ENCODE results near the gene DGKZ. TPM values are rescaled to one million over a fixed set of nuclear protein-coding genes. Genes with fewer than 3 reads are reported as not detected.
"Not testable (repeated sequence)": the region's sequence is repeated elsewhere in the genome, so short reads cannot be mapped to it uniquely, and the experiment has no call there.

The DGKZ gene
- total RNA-seq, 1 donor from 2014 or later = 12.5 TPM

GRCh38 chr11:46300270-46300669 is 47.0 kb upstream of the DGKZ start:
- Mint-ChIP-seq H3K9me3 (no peaks in the 10 kb centered on the region), H3K4me3 (no peak overlapping the region), H3K27ac (no peak overlapping the region), H3K4me1 (peaks cover 11% of the 10 kb centered on the region), H3K36me3 (no peaks in the 10 kb centered on the region), H3K27me3 (ENCODE audit: insufficient read depth, low read depth) (peaks cover 6% of the 10 kb centered on the region)
- no peaks in the 10 kb centered on the region for H3K79me2 ChIP-seq (ENCODE audit: low read depth)
- H3K27me3 ChIP-seq = peaks cover 7% of the 10 kb centered on the region
- no peaks in the 10 kb centered on the region for H3K9me3 ChIP-seq (ENCODE audit: low read depth)
- H2AFZ ChIP-seq (replicated peaks) = no peak overlapping the region
- peaks cover 18% of the 10 kb centered on the region for H3K4me1 ChIP-seq
- TF ChIP-seq EZH2phosphoT487 (IDR thresholded peaks at IDR 0.05) (no peak), EZH2 (IDR thresholded peaks at IDR 0.05) (no peak)
- TF ChIP-seq, protein P1, sequence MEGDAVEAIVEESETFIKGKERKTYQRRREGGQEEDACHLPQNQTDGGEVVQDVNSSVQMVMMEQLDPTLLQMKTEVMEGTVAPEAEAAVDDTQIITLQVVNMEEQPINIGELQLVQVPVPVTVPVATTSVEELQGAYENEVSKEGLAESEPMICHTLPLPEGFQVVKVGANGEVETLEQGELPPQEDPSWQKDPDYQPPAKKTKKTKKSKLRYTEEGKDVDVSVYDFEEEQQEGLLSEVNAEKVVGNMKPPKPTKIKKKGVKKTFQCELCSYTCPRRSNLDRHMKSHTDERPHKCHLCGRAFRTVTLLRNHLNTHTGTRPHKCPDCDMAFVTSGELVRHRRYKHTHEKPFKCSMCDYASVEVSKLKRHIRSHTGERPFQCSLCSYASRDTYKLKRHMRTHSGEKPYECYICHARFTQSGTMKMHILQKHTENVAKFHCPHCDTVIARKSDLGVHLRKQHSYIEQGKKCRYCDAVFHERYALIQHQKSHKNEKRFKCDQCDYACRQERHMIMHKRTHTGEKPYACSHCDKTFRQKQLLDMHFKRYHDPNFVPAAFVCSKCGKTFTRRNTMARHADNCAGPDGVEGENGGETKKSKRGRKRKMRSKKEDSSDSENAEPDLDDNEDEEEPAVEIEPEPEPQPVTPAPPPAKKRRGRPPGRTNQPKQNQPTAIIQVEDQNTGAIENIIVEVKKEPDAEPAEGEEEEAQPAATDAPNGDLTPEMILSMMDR (IDR thresholded peaks at IDR 0.05) = no peak
- H3F3A ChIP-seq (ENCODE audit: low read depth) = peaks cover 16% of the 10 kb centered on the region
- H3K36me3 ChIP-seq = no peaks in the 10 kb centered on the region
- no peak overlapping the region for H3K4me3 ChIP-seq
- no peak overlapping the region for H3K4me2 ChIP-seq
- H4K20me1 ChIP-seq (ENCODE audit: low read depth) = no peaks in the 10 kb centered on the region
- no peak overlapping the region for H3K9ac ChIP-seq
- H3K27ac ChIP-seq = no peak overlapping the region
- no peak for DNase-seq (ENCODE audit: low spot score)

DNA sequence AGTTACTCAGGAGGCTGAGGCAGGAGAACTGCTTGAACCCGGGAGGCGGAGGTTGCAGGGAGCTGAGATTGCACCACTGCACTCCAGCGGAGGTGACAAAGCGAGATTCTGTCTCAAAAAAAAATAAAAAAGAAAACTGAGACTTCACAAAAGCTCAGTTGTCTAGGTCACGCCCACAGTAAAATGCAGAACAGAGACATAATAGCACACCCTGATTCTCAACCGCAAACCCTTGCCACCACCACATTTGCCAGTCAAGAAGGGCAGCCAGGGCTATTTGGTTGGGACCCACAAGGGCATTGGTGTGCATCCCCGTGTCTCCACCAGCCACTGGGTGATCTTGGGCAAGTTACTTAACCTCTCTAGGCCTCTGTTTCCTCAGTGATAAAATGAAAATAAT is 44.4 kb upstream of the DGKZ start:
- Histone ChIP-seq H3F3A (ENCODE audit: low read depth) (peaks cover 2% of the 10 kb centered on the region), H2AFZ (replicated peaks) (no peak overlapping the region), H3K27ac (no peak overlapping the region), H3K4me2 (no peak overlapping the region), H3K9ac (no peak overlapping the region), H3K9me3 (ENCODE audit: low read depth) (no peaks in the 10 kb centered on the region), H3K36me3 (no peaks in the 10 kb centered on the region), H3K4me1 (peaks cover 5% of the 10 kb centered on the region), H3K79me2 (ENCODE audit: low read depth) (no peaks in the 10 kb centered on the region), H3K27me3 (no peaks in the 10 kb centered on the region), H3K4me3 (no peak overlapping the region), H4K20me1 (ENCODE audit: low read depth) (no peaks in the 10 kb centered on the region)
- no peak for DNase-seq (ENCODE audit: low spot score)
- no peak overlapping the region for H3K27ac Mint-ChIP-seq
- no peaks in the 10 kb centered on the region for H3K9me3 Mint-ChIP-seq
- H3K36me3 Mint-ChIP-seq = no peaks in the 10 kb centered on the region
- no peak overlapping the region for H3K4me3 Mint-ChIP-seq
- TF ChIP-seq EZH2phosphoT487 (IDR thresholded peaks at IDR 0.05) = no peak
- TF ChIP-seq EZH2 (IDR thresholded peaks at IDR 0.05) = no peak
- TF ChIP-seq, protein P1 (IDR thresholded peaks at IDR 0.05) = no peak
- peaks cover 5% of the 10 kb centered on the region for H3K27me3 Mint-ChIP-seq (ENCODE audit: insufficient read depth, low read depth)
- peaks cover 6% of the 10 kb centered on the region for H3K4me1 Mint-ChIP-seq

GRCh38 chr11:46304036-46304435 is 43.2 kb upstream of the DGKZ start:
- not testable (repeated sequence) for H3K4me2 ChIP-seq; H3K27ac Mint-ChIP-seq; H3K79me2 ChIP-seq (ENCODE audit: low read depth)

DNA sequence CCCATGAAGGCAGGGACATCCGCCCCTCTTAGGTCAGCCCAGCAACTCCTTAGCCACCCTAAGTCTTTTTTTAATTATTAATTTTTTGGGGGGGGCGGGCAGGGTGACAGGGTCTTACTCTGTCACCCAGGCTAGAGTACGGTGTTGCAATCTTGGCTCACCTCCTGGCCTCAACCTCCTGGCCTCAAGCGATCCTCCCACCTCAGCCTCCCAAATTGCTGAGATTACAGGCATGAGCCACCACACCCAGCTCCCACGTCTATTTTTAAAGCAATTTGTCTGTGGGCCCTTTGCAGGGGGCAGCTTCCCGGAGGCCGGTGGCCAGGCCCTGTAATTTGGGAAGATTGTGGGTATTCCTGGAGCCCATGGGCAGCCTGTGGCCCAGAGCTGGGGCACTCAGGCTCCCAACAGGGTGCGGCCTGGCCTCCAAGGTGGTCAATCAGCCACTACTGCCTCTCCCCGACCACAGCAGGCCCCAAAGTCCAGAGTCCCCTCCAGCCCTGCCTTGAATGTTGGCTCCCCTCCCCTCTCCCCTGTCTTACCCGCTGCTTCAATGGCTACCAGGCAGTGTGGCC is 42.6 kb upstream of the DGKZ start:
- H3K27ac Mint-ChIP-seq = no peak overlapping the region

More at GRCh38 chr11:46304036-46304435, 43.2 kb upstream of the DGKZ start:
- peaks cover 12% of the 10 kb centered on the region for H3K4me1 Mint-ChIP-seq
- not testable (repeated sequence) for H4K20me1 ChIP-seq (ENCODE audit: low read depth); H3K9ac ChIP-seq; H3K4me3 Mint-ChIP-seq; H3K9me3 ChIP-seq (ENCODE audit: low read depth); DNase-seq (ENCODE audit: low spot score); H3K27me3 Mint-ChIP-seq (ENCODE audit: insufficient read depth, low read depth); H3K9me3 Mint-ChIP-seq; H3F3A ChIP-seq (ENCODE audit: low read depth); H3K36me3 Mint-ChIP-seq; H3K36me3 ChIP-seq; H2AFZ ChIP-seq (replicated peaks); H3K4me3 ChIP-seq; H3K27ac ChIP-seq; H3K27me3 ChIP-seq
- H3K4me1 ChIP-seq = peaks cover 11% of the 10 kb centered on the region

More for the DNA sequence above, 42.6 kb upstream of the DGKZ start:
- no peaks in the 10 kb centered on the region for H3K36me3 Mint-ChIP-seq
- H3K4me1 Mint-ChIP-seq = peaks cover 17% of the 10 kb centered on the region
- Histone ChIP-seq H3K4me3 (no peak overlapping the region), H3F3A (ENCODE audit: low read depth) (peaks cover 2% of the 10 kb centered on the region), H3K27ac (no peak overlapping the region), H4K20me1 (ENCODE audit: low read depth) (no peaks in the 10 kb centered on the region), H3K27me3 (no peaks in the 10 kb centered on the region), H3K4me2 (no peak overlapping the region), H3K9ac (no peak overlapping the region), H3K36me3 (no peaks in the 10 kb centered on the region), H3K4me1 (peaks cover 11% of the 10 kb centered on the region), H2AFZ (replicated peaks) (no peak overlapping the region), H3K9me3 (ENCODE audit: low read depth) (no peaks in the 10 kb centered on the region), H3K79me2 (ENCODE audit: low read depth) (no peaks in the 10 kb centered on the region)
- no peaks in the 10 kb centered on the region for H3K9me3 Mint-ChIP-seq
- peaks cover 4% of the 10 kb centered on the region for H3K27me3 Mint-ChIP-seq (ENCODE audit: insufficient read depth, low read depth)
- TF ChIP-seq EZH2 (IDR thresholded peaks at IDR 0.05) = no peak
- no peak for TF ChIP-seq EZH2phosphoT487 (IDR thresholded peaks at IDR 0.05)
- TF ChIP-seq, protein P1 (IDR thresholded peaks at IDR 0.05) = no peak
- no peak overlapping the region for H3K4me3 Mint-ChIP-seq
- no peak for DNase-seq (ENCODE audit: low spot score)

Data from neural progenitor cell (in vitro differentiated cells).